ENCODE measurements around the gene BCAS4. TPM values are rescaled to one million over a fixed set of nuclear protein-coding genes. Genes with fewer than 3 reads are reported as not detected.

BCAS4 gene
- total RNA-seq, 1 donor from 2014 or later = 16.7 TPM

- Mint-ChIP-seq H3K36me3 (ENCODE audit: low read depth, unreplicated experiment) (no peaks in the 10 kb centered on the region), H3K27ac (ENCODE audit: unreplicated experiment) (no peak overlapping the region)
Observed at GRCh38 chr20:50802289-50802688, 7.4 kb downstream of the BCAS4 start.

GRCh38 chr20:50804437-50805348, 9.8 kb downstream of the BCAS4 start:
- no peak overlapping the region for H3K4me2 ChIP-seq (ENCODE audit: low read length)
- H3K27ac Mint-ChIP-seq (ENCODE audit: unreplicated experiment) = no peak overlapping the region
- no peak overlapping the region for H3K9ac ChIP-seq (ENCODE audit: low read length)
- H2AFZ ChIP-seq (ENCODE audit: low read depth, low read length) = no peak overlapping the region
- H3K36me3 Mint-ChIP-seq (ENCODE audit: low read depth, unreplicated experiment) = no peaks in the 10 kb centered on the region
- no peaks in the 10 kb centered on the region for H4K20me1 ChIP-seq (ENCODE audit: insufficient read depth, low read length)
- H3K4me3 Mint-ChIP-seq (ENCODE audit: unreplicated experiment) = no peak overlapping the region
- no peaks in the 10 kb centered on the region for H3K9me3 ChIP-seq (ENCODE audit: insufficient read depth, low read depth, low read length)
- peaks cover 2% of the 10 kb centered on the region for H3K27me3 Mint-ChIP-seq (ENCODE audit: low read depth, unreplicated experiment)
- no peaks in the 10 kb centered on the region for H3K9me3 Mint-ChIP-seq (ENCODE audit: unreplicated experiment)
- FAIRE-seq = no peak
- no peak overlapping the region for H3K27ac ChIP-seq (ENCODE audit: low read depth, low read length)
- no peak overlapping the region for H3K4me3 ChIP-seq (ENCODE audit: insufficient read depth, low read depth, low read length)
- no peaks in the 10 kb centered on the region for H3K79me2 ChIP-seq (ENCODE audit: insufficient read depth, low read length)
- TF ChIP-seq EZH2 (IDR thresholded peaks at IDR 0.05; ENCODE audit: insufficient read depth, low read length) (no peak), CTCF (IDR thresholded peaks at IDR 0.05; ENCODE audit: insufficient read depth, low read depth, low read length) (no peak)
- DNase-seq (ENCODE audit: low read depth) = no peak
- no peaks in the 10 kb centered on the region for H3K27me3 ChIP-seq (ENCODE audit: insufficient read depth, low read length)
- no peaks in the 10 kb centered on the region for H3K4me1 Mint-ChIP-seq (ENCODE audit: low read depth, unreplicated experiment)
- H3K36me3 ChIP-seq (ENCODE audit: insufficient read depth, low read length) = no peaks in the 10 kb centered on the region
- no peaks in the 10 kb centered on the region for H3K4me1 ChIP-seq (ENCODE audit: insufficient read depth, low read length)

More at GRCh38 chr20:50802289-50802688, 7.4 kb downstream of the BCAS4 start:
- Histone ChIP-seq H3K4me2 (ENCODE audit: low read length) (no peak overlapping the region), H3K9me3 (ENCODE audit: insufficient read depth, low read depth, low read length) (no peaks in the 10 kb centered on the region), H3K79me2 (ENCODE audit: insufficient read depth, low read length) (no peaks in the 10 kb centered on the region), H3K4me3 (ENCODE audit: insufficient read depth, low read depth, low read length) (no peak overlapping the region), H3K4me1 (ENCODE audit: insufficient read depth, low read length) (peaks cover 7% of the 10 kb centered on the region), H3K36me3 (ENCODE audit: insufficient read depth, low read length) (no peaks in the 10 kb centered on the region), H3K27me3 (ENCODE audit: insufficient read depth, low read length) (no peaks in the 10 kb centered on the region), H3K9ac (ENCODE audit: low read length) (no peak overlapping the region), H4K20me1 (ENCODE audit: insufficient read depth, low read length) (no peaks in the 10 kb centered on the region), H2AFZ (ENCODE audit: low read depth, low read length) (no peak overlapping the region), H3K27ac (ENCODE audit: low read depth, low read length) (no peak overlapping the region)
- no peak for FAIRE-seq
- H3K9me3 Mint-ChIP-seq (ENCODE audit: unreplicated experiment) = no peaks in the 10 kb centered on the region
- no peak overlapping the region for H3K4me3 Mint-ChIP-seq (ENCODE audit: unreplicated experiment)
- no peak for DNase-seq (ENCODE audit: low read depth)
- no peaks in the 10 kb centered on the region for H3K4me1 Mint-ChIP-seq (ENCODE audit: low read depth, unreplicated experiment)
- TF ChIP-seq EZH2 (IDR thresholded peaks at IDR 0.05; ENCODE audit: insufficient read depth, low read length) = no peak
- no peak for TF ChIP-seq CTCF (IDR thresholded peaks at IDR 0.05; ENCODE audit: insufficient read depth, low read depth, low read length)
- peaks cover 2% of the 10 kb centered on the region for H3K27me3 Mint-ChIP-seq (ENCODE audit: low read depth, unreplicated experiment)

GRCh38 chr20:50805349-50805684, 10.5 kb downstream of the BCAS4 start:
- no peak for TF ChIP-seq EZH2 (IDR thresholded peaks at IDR 0.05; ENCODE audit: insufficient read depth, low read length)
- no peak for TF ChIP-seq CTCF (IDR thresholded peaks at IDR 0.05; ENCODE audit: insufficient read depth, low read depth, low read length)
- H3K27me3 Mint-ChIP-seq (ENCODE audit: low read depth, unreplicated experiment) = peaks cover 2% of the 10 kb centered on the region
- Histone ChIP-seq H2AFZ (ENCODE audit: low read depth, low read length) (no peak overlapping the region), H3K9me3 (ENCODE audit: insufficient read depth, low read depth, low read length) (no peaks in the 10 kb centered on the region), H3K4me1 (ENCODE audit: insufficient read depth, low read length) (no peaks in the 10 kb centered on the region), H3K4me3 (ENCODE audit: insufficient read depth, low read depth, low read length) (no peak overlapping the region), H3K79me2 (ENCODE audit: insufficient read depth, low read length) (no peaks in the 10 kb centered on the region), H3K4me2 (ENCODE audit: low read length) (no peak overlapping the region), H3K9ac (ENCODE audit: low read length) (no peak overlapping the region), H3K36me3 (ENCODE audit: insufficient read depth, low read length) (no peaks in the 10 kb centered on the region), H3K27me3 (ENCODE audit: insufficient read depth, low read length) (no peaks in the 10 kb centered on the region), H3K27ac (ENCODE audit: low read depth, low read length) (no peak overlapping the region), H4K20me1 (ENCODE audit: insufficient read depth, low read length) (no peaks in the 10 kb centered on the region)
- FAIRE-seq = no peak
- no peak overlapping the region for H3K27ac Mint-ChIP-seq (ENCODE audit: unreplicated experiment)
- H3K36me3 Mint-ChIP-seq (ENCODE audit: low read depth, unreplicated experiment) = no peaks in the 10 kb centered on the region
- no peaks in the 10 kb centered on the region for H3K4me1 Mint-ChIP-seq (ENCODE audit: low read depth, unreplicated experiment)
- H3K4me3 Mint-ChIP-seq (ENCODE audit: unreplicated experiment) = no peak overlapping the region
- DNase-seq (ENCODE audit: low read depth) = no peak
- H3K9me3 Mint-ChIP-seq (ENCODE audit: unreplicated experiment) = no peaks in the 10 kb centered on the region
